DLD1 (cell line): Measurements from ENCODE around the gene SELENOF.

Source experiments
- in situ Hi-C: cut with HindIII; loops from 2 replicates; pipeline ENCODE4 v1.10.0; 2017; ENCODE audit warnings: low sequenced_read_pairs

The SELENOF gene

DNA sequence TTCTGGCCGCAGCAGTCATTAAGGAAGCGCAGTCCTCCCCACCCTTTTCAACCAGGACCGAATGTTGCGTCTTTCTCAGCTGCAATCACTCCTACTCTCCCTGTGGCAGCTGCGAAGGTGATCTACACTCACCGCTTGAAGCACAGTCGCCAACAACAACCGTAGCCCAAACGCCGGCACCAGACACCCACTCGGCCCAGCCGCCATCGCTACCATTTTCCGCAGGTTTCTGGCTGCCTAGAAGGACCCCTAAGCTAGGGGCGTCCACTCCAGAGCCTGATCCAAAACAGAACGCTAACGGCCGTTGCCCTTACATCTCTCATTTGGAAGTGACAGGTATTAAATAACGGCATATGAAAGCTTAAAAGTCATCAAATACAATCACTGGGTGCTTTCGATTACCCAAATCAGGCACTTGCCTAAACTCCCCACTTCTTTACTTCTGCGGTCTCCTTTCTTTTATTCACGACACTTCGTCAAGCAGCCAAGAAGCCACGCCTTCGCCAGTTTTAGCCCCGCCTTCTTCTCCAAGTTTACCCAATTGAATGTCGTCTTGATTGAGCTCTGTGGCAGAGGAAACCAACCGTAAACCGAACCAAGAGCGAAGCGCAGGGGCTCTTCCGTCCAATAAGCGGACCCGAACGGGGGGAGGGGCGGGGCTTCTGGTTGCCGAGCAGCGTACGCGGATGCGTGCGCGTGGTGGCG lies at the start of gene SELENOF:
SELENOF (minus strand) TSS at position 231 of the 705 bp plus-strand sequence; CDS start at position 216, 15 bp downstream.
- in situ Hi-C loops = loop anchor here (10.0 kb wide), 1 partner anchor 139 kb away; no protein-coding TSS in a partner anchor

DNA sequence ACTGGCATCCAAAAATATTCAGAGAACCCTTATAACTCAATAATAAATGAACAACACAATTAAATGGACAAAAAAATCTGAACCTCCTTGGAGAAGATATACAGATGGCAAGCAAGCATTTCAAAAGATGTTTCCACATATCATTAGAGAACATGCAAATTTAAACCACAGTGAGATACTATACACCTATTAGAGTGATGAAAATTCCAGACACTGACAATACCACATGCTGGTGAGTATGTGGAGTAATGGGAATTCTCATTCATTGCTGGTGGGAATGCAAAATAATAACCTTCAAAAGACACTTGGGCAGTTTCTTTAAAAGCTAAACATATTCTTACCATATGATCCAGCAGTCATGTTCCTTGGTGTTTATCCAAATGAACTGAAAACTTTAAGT lies 46.6 kb upstream of the SELENOF start:
- in situ Hi-C loops = no loop called here

DNA sequence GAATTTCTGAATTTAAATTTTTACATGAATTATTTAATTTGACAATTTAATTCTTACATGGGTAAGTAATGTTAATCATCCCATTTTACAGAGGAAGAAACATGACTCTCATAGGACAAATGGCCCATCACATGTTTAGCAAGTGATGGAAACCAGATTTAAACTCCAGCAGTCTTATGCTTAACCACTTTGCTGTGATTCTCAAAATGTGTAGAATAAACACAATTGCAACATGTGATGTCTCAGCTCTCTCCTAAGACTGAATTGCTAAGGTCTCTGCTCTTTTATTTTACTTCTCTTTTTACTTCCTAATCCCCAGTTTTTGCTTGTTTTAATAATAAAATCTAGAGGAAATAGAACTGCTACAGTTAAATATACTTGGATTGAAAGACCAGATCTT lies 43.3 kb upstream of the SELENOF start:
- in situ Hi-C loops = no loop called here

DNA sequence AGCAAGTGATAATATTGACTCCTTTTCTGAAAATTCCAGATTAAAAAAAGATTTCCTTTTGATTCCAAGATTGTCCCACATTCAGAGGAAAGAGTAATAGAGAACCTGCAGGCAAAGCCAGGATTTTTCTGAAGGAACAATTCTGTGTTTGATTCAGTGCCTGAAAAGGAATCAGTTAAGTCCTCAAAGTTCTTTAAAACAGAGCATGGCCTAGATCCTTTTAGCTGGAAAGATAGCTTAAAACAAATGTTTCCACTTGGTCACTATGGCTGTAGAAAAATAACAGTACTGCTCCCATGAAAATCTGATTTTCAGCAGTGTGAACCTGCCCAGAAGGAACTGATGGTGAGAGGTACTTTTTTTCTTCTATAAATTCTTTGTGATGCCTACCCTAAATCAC lies 42.3 kb upstream of the SELENOF start:
- in situ Hi-C loops = no loop called here

DNA sequence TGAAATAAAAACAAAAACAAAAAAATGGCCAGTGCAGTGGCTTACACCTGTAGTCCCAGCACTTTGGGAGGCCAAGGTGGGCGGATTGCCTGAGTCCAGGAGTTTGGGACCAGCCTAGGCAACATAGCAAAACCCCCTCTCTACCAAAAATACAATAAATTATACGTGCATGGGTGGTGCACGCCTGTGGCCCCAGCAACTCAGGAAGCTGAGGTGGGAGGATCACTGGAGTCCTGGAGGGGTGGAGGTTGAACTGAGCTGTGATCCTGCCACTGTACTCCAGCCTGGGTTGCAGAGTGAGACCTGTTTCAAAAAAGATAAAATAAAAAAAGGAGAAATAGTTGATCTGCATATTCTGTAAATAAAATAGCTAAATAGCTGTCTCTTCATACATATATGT lies 41.8 kb upstream of the SELENOF start:
- in situ Hi-C loops = no loop called here

DNA sequence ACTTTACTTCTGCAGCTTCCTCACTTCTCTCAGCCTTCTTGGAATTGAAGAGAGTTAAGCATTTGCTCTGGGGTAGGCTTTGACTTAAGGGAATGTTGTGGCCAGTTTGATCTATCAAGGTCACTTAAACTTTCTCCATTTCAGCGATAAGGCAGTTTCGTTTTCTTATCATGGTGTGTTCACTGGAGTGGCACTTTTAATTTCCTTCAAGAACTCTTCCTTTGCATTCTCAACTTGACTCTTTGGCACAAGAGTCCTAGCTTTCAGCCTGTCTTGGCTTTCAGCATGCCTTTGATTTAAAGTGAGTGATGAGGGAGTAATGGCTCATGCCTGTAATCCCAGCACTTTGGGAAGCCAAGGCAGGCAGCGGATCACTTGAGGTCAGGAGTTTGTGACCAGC lies 39.2 kb upstream of the SELENOF start:
- in situ Hi-C loops = no loop called here

DNA sequence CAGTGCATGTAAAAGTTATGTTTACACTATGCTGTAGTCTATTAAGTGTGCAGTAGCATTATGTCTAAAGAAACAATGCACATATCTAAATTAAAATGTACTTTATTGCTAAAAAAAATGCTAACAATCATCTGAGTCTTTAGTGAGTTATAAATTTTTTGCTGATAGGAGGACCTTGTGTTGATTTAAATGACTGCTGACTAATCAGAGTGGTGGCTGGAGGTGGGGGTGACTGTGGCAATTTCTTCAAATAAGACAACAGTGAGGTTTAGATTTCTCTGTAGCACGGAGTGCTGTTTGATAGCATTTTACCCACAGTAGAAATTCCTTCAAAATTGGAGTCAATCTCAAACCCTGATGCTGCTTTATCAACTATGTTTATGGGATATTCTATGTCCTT lies 37.5 kb upstream of the SELENOF start:
- in situ Hi-C loops = no loop called here

DNA sequence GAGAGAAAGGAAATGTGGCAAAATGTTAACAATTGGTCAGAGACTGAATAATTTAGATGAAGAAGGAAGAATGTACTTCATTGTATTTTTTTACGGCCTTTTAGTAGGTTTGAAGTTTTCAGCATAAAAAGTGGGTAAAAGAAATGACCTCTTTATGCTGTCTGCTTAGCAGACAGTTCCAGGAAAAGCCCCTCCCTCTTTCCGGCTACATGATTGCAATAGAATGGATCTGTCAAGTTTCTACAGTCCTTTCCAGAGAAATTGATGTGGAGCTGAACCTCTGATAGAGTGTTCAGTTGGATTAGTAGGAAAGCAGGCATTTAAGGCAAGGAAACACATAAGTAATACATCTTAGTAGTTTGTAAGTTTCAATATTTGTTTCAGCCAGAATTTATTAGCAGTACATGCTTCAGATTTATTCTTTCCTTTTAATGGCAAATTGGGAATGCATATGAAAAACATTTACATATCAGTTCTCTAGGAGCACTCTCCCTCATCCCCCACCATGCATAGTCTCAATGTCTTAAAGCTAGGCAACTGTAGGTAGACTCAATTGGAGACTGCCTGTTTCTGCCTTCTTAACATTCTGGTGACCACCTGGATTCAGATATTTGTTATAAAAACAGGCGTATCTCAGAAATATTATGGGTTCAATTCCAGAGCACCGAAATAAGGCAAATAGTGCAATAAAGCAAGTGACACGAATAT lies 36.9 kb upstream of the SELENOF start:
- in situ Hi-C loops = no loop called here

DNA sequence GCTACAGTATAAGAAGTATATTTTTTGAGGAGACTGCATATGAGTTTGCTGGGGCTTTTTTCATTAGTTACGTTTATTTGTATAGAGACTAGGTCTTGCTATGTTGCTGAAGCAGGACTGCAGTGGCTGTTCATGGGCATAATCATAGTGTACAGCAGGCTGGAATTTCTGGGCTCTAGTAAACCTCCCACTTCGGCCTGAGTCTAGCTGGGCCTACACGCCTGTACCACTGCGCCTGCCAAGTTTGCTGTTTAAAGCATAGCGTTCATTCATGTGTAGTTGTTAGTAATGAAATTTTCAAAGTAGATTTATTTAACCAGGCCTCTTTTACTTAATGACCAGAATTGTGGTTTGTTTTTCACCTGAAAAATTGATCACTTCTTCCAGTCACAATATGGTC lies 34.3 kb upstream of the SELENOF start:
- in situ Hi-C loops = no loop called here

DNA sequence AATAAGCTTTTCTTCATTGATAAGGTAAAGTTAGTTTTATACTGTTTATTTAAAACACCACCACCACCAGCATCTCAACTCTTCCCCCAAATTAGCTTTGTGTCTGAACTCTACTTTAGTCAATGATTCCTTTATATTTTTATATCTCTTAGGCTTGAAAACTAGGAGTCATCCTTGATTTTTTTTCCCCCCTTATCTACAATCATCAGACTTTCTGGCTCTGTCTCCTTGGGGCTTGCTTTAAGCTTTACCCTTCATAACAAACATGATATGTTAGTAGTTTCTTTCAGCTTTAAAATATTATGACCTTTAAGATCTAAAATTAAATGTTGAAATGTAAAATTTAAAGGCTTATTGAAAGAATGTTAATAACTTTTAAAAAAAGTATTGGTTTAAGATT lies 28.8 kb upstream of the SELENOF start:
- in situ Hi-C loops = no loop called here

DNA sequence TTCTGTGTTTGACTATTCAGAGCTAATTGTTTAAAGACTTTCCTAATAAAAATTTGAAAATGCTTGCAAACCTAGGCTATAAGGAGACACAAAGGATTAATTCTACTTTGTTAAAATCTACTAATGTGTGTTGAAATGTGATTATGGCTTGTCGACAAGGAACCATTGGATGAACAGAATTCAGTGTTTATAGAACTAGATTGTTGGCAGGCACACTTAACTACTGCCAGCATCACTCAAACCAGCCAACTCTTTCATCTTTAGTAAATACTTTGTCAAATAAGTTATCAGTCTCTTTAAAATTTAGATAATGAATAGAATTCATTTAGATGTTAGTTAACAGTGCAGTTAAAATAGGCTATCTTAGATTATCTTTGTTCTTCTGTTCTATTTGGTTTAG lies 28.1 kb upstream of the SELENOF start:
- in situ Hi-C loops = no loop called here

DNA sequence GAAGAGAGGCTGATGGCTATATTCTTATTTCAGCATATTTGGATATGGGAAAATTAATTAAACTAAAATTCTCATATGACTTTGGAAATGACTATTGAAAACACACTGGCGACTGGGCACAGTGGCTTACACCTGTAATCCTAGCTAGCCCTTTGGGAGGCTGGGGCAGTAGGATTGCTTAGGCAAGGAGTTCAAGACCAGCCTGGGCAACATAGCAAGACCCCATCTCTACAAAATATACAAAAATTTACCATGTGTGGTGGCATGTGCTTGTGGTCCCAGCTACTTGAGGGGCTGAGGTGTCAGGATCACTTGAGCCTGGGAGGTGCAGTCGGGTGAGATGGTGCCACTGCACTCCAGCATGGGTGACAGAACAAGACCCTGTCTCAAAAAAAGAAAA lies 26.7 kb upstream of the SELENOF start:
- in situ Hi-C loops = no loop called here

DNA sequence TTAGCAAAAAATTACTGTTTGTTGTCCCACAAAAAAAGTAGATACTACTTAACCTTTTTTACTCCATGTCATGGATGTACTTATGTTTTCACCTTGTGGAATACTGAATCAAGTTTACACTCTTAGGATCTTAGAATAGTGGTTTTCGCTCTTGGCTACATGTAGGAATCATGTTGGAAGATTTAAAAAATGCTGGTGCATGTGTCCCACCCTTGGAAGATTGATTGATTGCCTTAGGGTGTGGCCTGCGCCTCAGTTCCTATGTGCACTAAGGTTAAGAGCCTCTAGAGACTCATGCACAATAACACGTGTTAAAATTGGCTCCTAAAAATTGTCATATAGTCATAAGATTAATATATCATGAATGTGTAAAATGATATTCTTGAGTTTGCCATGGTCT lies 25.5 kb upstream of the SELENOF start:
- in situ Hi-C loops = no loop called here

DNA sequence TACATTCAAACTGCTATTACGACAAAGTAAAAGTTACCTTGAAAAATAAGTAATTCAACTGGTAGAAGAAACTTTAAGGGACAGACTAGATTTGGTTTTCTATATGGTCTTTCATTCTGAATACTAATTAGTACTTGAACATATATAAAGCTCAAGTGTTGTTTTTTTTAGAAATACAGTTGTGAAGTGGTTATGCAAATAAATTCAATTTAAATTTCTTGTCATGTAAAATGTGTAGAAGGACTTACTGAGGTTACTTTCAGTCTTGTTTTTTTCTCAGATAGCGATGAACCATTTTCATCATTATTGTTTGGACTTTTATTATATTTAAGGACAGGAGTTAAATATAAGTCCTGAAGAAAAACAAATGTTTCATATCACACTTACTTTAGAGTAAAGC lies 24.9 kb upstream of the SELENOF start:
- in situ Hi-C loops = no loop called here

DNA sequence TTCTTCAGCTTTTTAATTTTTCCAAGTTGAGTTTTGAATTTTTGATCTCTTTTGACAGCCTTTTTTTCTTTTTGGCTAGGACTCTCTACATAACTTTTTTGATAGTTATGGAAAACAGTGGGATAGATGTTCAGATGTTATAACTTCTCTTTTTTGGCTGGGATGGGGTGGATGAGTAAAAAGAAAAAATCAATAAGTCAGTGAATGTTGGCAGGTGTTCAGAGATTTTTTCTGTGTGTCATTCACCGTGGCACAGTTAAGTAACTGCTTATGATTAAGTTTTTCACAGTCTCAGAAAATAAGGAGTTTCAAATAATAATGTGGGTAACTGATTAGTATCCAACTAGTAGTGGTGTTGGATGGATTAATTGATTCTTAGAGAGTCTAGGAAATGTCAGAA lies 24.5 kb upstream of the SELENOF start:
- in situ Hi-C loops = no loop called here

DNA sequence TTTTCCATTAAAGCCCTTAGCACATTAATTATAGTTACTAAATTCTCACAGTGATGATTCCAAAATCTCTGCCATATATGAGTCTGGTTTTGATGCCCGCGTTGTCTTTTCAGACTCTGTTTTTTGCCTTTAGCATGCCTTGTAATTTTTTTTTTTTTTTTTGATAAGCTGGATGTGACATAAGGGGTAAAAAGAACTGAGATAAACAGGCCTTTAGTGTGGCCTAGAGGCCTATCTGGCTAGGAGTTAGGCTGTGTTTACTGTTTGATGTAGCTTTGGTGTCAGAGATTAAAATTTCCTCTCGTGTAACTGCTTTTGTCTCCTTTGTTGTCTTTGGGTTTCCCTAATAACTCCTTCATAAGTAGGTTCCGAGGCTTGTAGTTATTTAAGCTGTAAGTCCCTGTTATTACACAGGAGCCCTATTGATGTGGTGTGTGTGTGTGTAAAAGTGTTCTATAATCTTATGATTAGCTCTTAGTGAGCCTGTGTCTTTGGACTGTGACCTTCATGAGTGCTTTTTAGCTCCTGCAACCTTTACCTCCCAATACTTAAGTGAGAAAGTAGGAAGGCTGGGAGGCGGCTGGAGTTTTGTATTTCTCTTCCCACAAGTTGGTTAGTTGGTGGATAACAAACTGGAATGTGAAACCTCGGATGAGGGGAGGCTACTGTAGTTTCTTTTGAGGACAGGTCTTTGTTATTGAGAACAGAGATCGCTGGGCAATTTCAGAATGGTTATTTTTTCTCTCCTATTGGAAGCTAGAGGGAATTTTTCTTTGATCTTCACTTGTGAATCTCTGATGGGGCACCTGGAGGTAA lies 19.8 kb upstream of the SELENOF start:
- in situ Hi-C loops = no loop called here

DNA sequence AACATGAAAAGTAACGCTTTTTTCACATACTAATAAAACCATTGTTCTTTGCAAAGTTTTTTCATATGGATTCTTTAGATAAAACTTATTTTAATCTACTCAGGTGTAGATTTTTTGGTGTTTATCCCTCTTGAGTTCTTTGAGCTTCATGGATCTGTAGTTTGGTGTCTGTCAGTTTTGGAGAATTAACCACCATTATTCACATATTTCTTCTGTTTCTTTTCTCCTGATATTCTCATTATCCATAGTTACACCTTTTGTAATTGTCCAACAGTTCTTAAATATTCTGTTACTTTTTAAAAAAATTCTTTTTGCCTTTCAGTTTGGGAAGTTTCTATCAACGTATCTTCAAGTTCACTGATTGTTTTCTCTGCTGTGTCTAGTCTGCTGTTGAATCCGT lies 19.1 kb upstream of the SELENOF start:
- in situ Hi-C loops = no loop called here

DNA sequence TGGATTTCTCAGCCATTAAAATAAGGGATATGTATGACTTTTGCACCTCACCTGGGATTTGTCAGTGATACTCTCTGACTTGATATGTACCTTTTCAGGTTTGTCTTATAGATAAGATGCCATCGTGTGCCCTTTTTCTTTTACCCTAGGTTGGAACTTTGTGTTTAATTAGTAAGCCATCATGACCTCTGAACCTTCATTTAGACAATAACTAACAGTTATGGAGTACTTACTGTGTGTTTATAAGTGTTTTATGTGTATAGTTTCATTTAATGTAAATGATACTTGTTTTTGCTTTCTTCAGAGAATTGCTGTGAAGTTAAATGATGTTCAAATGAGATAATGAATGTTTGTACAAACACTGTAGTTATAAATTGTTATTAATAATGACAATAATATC lies 14.9 kb upstream of the SELENOF start:
- in situ Hi-C loops = no loop called here

DNA sequence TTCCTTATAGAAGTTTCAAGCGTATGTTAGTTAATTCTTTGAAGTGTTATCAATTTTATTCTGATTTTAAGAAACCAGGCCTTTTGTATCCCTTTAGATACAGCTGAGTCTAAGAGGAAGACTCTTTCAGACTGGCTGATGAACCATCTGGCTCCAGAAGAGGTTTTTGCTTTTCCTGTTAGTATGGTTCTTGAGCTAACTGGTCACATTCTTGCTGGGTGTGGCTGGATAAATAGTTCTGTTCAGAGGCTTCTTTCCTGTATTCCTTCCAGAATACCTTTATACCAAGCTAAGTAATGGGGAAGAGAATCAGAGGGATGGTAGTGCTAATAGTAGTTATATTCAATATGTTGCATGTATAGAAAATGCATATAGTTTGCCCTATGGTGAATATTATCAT lies 13.0 kb upstream of the SELENOF start:
- in situ Hi-C loops = no loop called here

DNA sequence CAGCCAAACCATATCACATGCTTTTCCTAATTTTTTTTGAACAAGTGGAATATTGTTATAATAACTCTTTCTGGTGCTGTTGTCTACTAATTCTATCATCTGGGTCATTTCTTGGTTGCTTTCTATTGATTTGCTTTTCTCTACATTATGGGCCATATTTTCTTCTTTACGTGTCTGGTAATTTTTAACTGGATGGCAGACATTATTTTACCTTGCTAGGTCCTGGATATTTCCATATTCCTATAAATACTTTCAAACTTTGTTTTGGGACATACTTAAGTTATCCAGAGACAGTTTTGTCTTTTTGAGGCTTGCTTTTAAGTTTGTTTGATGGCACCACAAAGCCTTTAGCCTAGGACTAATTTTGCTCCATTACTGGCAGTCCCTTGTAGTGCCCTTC lies 11.8 kb upstream of the SELENOF start:
- in situ Hi-C loops = no loop called here

DNA sequence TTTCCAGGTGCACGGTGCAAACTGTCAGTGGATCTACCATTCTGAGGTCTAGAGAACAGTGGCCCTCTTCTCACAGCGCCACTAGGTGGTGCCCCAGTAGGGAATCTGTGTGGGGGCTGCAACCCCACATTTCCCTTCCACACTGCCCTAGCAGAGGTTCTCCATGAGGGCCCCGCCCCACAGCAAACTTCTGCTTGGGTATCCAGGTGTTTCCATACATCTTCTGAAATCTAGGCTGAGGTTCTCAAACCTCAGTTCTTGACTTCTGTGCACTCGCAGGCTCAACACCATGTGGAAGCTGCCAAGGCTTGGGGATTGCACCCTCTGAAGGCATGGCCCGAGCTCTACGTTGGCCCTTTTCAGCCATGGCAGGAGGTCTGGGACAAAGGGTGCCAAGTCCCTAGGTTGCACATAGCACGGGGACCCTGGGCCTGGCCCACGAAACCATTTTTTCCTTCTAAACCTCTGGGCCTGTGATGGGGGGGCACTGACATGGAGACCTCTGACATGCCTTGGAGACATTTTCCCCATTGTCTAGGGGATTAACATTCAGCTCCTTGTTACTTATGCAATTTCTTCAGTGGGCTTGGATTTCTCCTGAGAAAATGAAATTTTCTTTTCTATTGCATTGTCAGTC lies 10.5 kb upstream of the SELENOF start:
- in situ Hi-C loops = no loop called here
